GM12878 (cell line): Measurements from ENCODE around the gene SEBOX.

ENCODE experiments used
- CTCF ChIP-seq, 3 experiments: IDR thresholded peaks in 2 of 3; conservative IDR thresholded peaks in 1 of 3; 2 replicates each; pipeline ENCODE4 v1.5.1; 2011; ENCODE audit warnings: low read depth in 3 of 3, low read length in 3 of 3, mild to moderate bottlenecking in 3 of 3, control low read depth in 2 of 3, moderate library complexity in 2 of 3, inconsistent platforms in 1 of 3, mixed read lengths in 1 of 3; ENCODE audit not compliant: control insufficient read depth in 2 of 3, insufficient read depth in 1 of 3; ENCODE audit errors: extremely low read depth in 1 of 3
- GABPA ChIP-seq: IDR thresholded peaks from 2 replicates; pipeline ENCODE4 v1.6.1; 2014; ENCODE audit warnings: antibody characterized with exemption, low read depth, mild to moderate bottlenecking, inconsistent platforms
- KLF5 ChIP-seq: fragments of 450-650 bp; IDR thresholded peaks from 2 replicates; pipeline ENCODE4 v1.6.1; 2014; ENCODE audit warnings: mild to moderate bottlenecking; ENCODE audit not compliant: partially characterized antibody
- USF1 ChIP-seq: IDR thresholded peaks from 2 replicates; pipeline ENCODE4 v1.6.1; 2011; ENCODE audit warnings: borderline replicate concordance, low read depth, mild to moderate bottlenecking, moderate library complexity, mixed read lengths, low read length; ENCODE audit not compliant: insufficient read depth; ENCODE audit errors: extremely low read length

GRCh38 chr17:28317099-28317965 lies 47.7 kb downstream of the SEBOX start:
- TF ChIP-seq GABPA (no peak), USF1 (no peak), KLF5 (no peak), CTCF (IDR thresholded peaks at IDR 0.05 in 2 of 3, conservative IDR thresholded peaks at IDR 0.05 in 1 of 3; ENCODE audit: control insufficient read depth in 2 of 3, extremely low read depth in 1 of 3, insufficient read depth in 1 of 3, low read depth in 3 of 3, low read length in 3 of 3) (no peak)
